H1 (cell line): Measurements from ENCODE around the gene BAHD1. TPM values are rescaled to one million over a fixed set of nuclear protein-coding genes. Genes with fewer than 3 reads are reported as not detected.
A peak's percentile ranks its signal among the peaks of the same experiment; 100 is the strongest.

Experiments
- CTCF ChIP-seq, 3 experiments: IDR thresholded peaks; 1 replicate in 2 of 3; 2 replicates in 1 of 3; pipeline versions ENCODE4 v1.5.1 to v1.6.1; 2011; ENCODE audit warnings: low read length in 3 of 3, mild to moderate bottlenecking in 3 of 3, inconsistent platforms in 2 of 3, low read depth in 1 of 3, moderate library complexity in 1 of 3; ENCODE audit not compliant: insufficient read depth in 1 of 3; ENCODE audit errors: control extremely low read depth in 1 of 3
- GABPA ChIP-seq: IDR thresholded peaks from 2 replicates; pipeline ENCODE4 v1.6.1; 2011; ENCODE audit warnings: mild to moderate bottlenecking, low read length, moderate library complexity, borderline replicate concordance; ENCODE audit not compliant: insufficient read depth
- MAX ChIP-seq: IDR thresholded peaks from 2 replicates; pipeline ENCODE4 v1.6.1; 2012; ENCODE audit warnings: inconsistent platforms
- PHF8 ChIP-seq: fragments of 200-600 bp; sonication (generic); conservative IDR thresholded peaks from 2 replicates; pipeline ENCODE4 v1.7.1; 2012; ENCODE audit warnings: low read depth, mild to moderate bottlenecking, inconsistent platforms, low read length, moderate library complexity
- POU5F1 ChIP-seq: IDR thresholded peaks from 2 replicates; pipeline ENCODE4 v1.6.1; 2011; ENCODE audit warnings: low read depth, mild to moderate bottlenecking, low read length, moderate library complexity
- RAD21 ChIP-seq, 2 experiments: IDR thresholded peaks in 1 of 2; conservative IDR thresholded peaks in 1 of 2; 2 replicates each; pipeline ENCODE4 v1.6.1; 2011; ENCODE audit warnings: low read depth in 2 of 2, low read length in 2 of 2, improper control_type of control experiment in 1 of 2, inconsistent platforms in 1 of 2, mild to moderate bottlenecking in 1 of 2, moderate library complexity in 1 of 2
- RBBP5 ChIP-seq: IDR thresholded peaks from 2 replicates; pipeline ENCODE4 v1.7.1; 2012; ENCODE audit warnings: low read depth, mild to moderate bottlenecking, inconsistent platforms, low read length, moderate library complexity, borderline replicate concordance
- RXRA ChIP-seq: IDR thresholded peaks from 2 replicates; pipeline ENCODE4 v1.6.1; 2011; ENCODE audit warnings: low read depth, mild to moderate bottlenecking, low read length, moderate library complexity; ENCODE audit not compliant: insufficient read depth
- SIN3A ChIP-seq, 2 experiments: IDR thresholded peaks in 1 of 2; conservative IDR thresholded peaks in 1 of 2; 2 replicates each; pipeline ENCODE4 v1.6.1; 2011 to 2012; ENCODE audit warnings: low read length in 2 of 2, improper control_type of control experiment in 1 of 2, low read depth in 1 of 2, mild to moderate bottlenecking in 1 of 2
- SP1 ChIP-seq: IDR thresholded peaks from 2 replicates; pipeline ENCODE4 v1.6.1; 2011; ENCODE audit warnings: low read depth, low read length
- SRF ChIP-seq: IDR thresholded peaks from 2 replicates; pipeline ENCODE4 v1.6.1; 2011; ENCODE audit warnings: mild to moderate bottlenecking, low read depth, low read length, moderate library complexity
- TBP ChIP-seq: IDR thresholded peaks from 2 replicates; pipeline ENCODE4 v1.6.1; 2011; ENCODE audit warnings: low read depth, low read length, improper control_type of control experiment
- polyA plus RNA-seq, 7 experiments: library from polyadenylated mRNA; depleted of rRNA in 3 of 7; stranded (reverse) in 5 of 7; unstranded in 2 of 7; fragments of >200 nt in 5 of 7; fragments of 200-250 nt in 2 of 7; gene quantifications; 1 replicate in 5 of 7; 2 replicates in 1 of 7; 4 replicates in 1 of 7; pipeline versions ENCODE4 v1.2.1 to v1.2.3, GENCODE V29; 2011 to 2013; ENCODE audit warnings: missing spikeins in 2 of 7, mixed read lengths in 2 of 7
- total RNA-seq: library from RNA; stranded (reverse); fragmentation: NEBNext Ultra II Directional; extraction: Animal tissue kit (Norgen Biotek cat#: 25700); gene quantifications from 2 replicates; pipeline ENCODE4 v1.2.1, GENCODE V29; 2021

The BAHD1 gene
- total and polyA plus RNA-seq, 2 of the 8 experiments (the other 6 are each of a cell fraction or from before 2014, with no cell fraction given) = 15.0 to 38.9 TPM

- TF ChIP-seq CTCF (IDR thresholded peaks at IDR 0.05; ENCODE audit: control extremely low read depth in 1 of 3, insufficient read depth in 1 of 3, low read depth in 1 of 3, low read length in 3 of 3) = no peak
- TF ChIP-seq SP1 = peak; percentile 57; the same call in 1 of the 2 replicates
- peak in 1 of 2 experiments; percentile 3; a peak in 1 of 4 replicates for TF ChIP-seq RAD21 (IDR thresholded peaks at IDR 0.05 in 1 of 2, conservative IDR thresholded peaks at IDR 0.05 in 1 of 2; ENCODE audit: low read depth in 2 of 2, low read length in 2 of 2)
- 0 out of 2 replicates have a peak, but pooled peaks have one; percentile 7 for TF ChIP-seq MAX
- TF ChIP-seq SIN3A (conservative IDR thresholded peaks at IDR 0.05 in 1 of 2, IDR thresholded peaks at IDR 0.05 in 1 of 2; ENCODE audit: low read depth in 1 of 2, low read length in 2 of 2) = peak; percentile 53 to 59; a peak in 2 of 4 replicates
- 0 out of 2 replicates have a peak, but pooled peaks have one; percentile 17 for TF ChIP-seq PHF8
- peak; percentile 23; the same call in 1 of the 2 replicates for TF ChIP-seq TBP
- no peak for TF ChIP-seq RXRA
- TF ChIP-seq SRF = no peak
- 0 out of 2 replicates have a peak, but pooled peaks have one; percentile 12 for TF ChIP-seq POU5F1
- TF ChIP-seq RBBP5 = no peak; the same call in 1 of the 2 replicates
- TF ChIP-seq GABPA = 0 out of 2 replicates have a peak, but pooled peaks have one; percentile 26
- TF ChIP-seq, all 59 proteins: peak for 16
Measured at GRCh38 chr15:40439461-40439959, 1.2 kb upstream of the BAHD1 start (continued).
